IPS-20b (cell line): Measurements from ENCODE around the gene SOBP.

Experiments used
- H3K27ac ChIP-seq: one replicate; pipeline ENCODE4 v1.5.1; 2013; ENCODE audit warnings: low read length
- H3K27me3 ChIP-seq: 2 replicates; pipeline ENCODE4 v1.6.1; 2013; ENCODE audit warnings: mild to moderate bottlenecking, low read length, inconsistent platforms; ENCODE audit not compliant: insufficient read depth
- H3K36me3 ChIP-seq: 2 replicates; pipeline ENCODE4 v1.6.1; 2013; ENCODE audit warnings: low read depth, mild to moderate bottlenecking, inconsistent platforms, low read length, moderate library complexity; ENCODE audit not compliant: insufficient read depth
- H3K4me1 ChIP-seq: 2 replicates; pipeline ENCODE4 v1.6.1; 2013; ENCODE audit warnings: mild to moderate bottlenecking, control low read depth, inconsistent platforms, low read length, moderate library complexity; ENCODE audit not compliant: insufficient read depth
- H3K4me3 ChIP-seq: 2 replicates; pipeline ENCODE4 v1.5.1; 2013; ENCODE audit warnings: mild to moderate bottlenecking, low read length, inconsistent platforms
- H3K9ac ChIP-seq: 2 replicates; pipeline ENCODE4 v1.6.1; 2013; ENCODE audit warnings: low read depth, mild to moderate bottlenecking, inconsistent platforms, low read length, moderate library complexity
- H3K9me3 ChIP-seq: 2 replicates; pipeline ENCODE4 v1.6.1; 2013; ENCODE audit warnings: mild to moderate bottlenecking, low read depth, low read length, inconsistent platforms; ENCODE audit not compliant: insufficient read depth

SOBP gene

DNA sequence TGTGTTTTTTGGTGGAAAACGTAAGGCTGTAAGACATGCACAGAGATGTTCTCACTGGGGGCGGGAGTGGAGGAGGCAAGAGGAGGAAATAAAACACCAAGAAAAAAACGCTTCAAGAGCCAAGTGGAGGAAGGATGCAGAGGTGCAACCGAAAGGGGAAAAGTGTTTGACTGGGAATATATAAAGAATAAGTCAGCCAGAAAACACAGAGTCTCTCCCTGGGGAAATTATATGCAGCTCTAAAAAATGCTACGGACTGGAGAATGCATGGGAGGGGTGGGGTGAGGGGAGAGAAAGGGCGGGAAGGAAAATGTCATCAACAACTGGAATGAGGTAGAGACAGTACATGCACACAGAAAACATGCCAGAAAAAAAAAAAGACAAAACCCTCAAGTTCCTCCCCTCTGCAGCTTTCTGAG is 200.7 kb downstream of the SOBP start:
- H3K27me3 ChIP-seq: no peaks in the 10 kb centered on the region
- H3K9ac ChIP-seq: no peak overlapping the region
- no peaks in the 10 kb centered on the region for H3K36me3 ChIP-seq
- peaks cover 3% of the 10 kb centered on the region; the same call in 1 of the 2 replicates for H3K4me1 ChIP-seq
- no peak overlapping the region for H3K27ac ChIP-seq
- no peak overlapping the region for H3K4me3 ChIP-seq
- H3K9me3 ChIP-seq: no peaks in the 10 kb centered on the region; the same call in 1 of the 2 replicates

DNA sequence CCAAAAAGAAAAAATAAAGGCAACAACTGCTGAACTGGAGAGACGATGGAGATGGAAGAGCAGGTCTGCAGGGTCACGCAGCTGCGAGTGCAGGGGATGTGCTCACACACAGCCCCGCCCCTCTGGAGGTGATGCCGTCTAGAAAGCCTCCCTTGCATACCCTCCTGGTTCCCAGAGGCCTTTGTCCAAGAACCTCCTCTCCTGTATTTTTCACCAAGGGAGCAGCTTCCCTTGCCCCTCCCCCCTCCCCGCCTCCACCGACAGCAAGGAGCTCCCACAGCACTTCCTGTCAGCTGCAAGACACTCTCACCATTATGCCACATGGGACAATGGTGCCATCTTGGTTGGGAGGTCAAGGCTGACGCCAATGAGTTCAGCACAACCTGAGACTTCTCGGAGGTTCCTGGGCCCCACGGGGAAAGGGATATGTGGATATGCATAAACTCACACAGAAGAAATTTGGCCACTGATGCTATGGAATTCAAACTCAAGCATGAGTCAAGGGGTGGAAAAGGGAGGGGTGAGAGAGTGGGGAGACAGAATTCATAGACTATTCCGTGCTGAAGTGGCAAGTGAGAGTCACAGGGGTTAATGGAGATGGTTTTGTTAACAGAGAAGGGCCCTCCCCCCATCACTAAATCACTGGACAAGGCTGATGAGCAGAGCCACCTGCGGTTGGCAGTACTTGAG is 201.3 kb downstream of the SOBP start:
- no peak overlapping the region for H3K9ac ChIP-seq
- H3K9me3 ChIP-seq: no peaks in the 10 kb centered on the region; the same call in 1 of the 2 replicates
- H3K36me3 ChIP-seq: no peaks in the 10 kb centered on the region
- H3K27ac ChIP-seq: no peak overlapping the region
- H3K4me1 ChIP-seq: peaks cover 3% of the 10 kb centered on the region; the same call in 1 of the 2 replicates
- no peak overlapping the region for H3K4me3 ChIP-seq
- H3K27me3 ChIP-seq: no peaks in the 10 kb centered on the region

DNA sequence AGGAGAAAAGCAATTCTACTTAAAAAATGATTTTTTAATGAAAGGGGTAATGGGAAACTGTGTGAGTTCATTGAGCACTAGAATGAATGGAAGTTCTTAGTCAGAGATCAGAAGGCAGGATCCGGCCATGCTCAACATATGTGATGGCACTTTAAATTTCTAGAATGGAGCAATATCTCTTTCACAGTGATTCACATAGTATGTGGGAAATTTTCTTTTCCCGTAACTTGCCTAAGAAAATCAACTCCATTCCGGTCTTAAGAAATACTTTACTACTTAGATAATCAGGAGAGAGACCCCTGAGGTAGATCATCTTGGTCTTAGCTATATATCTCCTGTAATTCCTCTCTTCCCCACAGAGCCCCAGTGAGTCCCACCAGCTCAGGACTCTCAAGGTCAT is 202.4 kb downstream of the SOBP start:
- Histone ChIP-seq H3K4me3 (no peak overlapping the region), H3K9me3 (no peaks in the 10 kb centered on the region; the same call in 1 of the 2 replicates), H3K27ac (no peak overlapping the region), H3K27me3 (no peaks in the 10 kb centered on the region), H3K36me3 (no peaks in the 10 kb centered on the region), H3K9ac (no peak overlapping the region), H3K4me1 (peaks cover 3% of the 10 kb centered on the region; the same call in 1 of the 2 replicates)

DNA sequence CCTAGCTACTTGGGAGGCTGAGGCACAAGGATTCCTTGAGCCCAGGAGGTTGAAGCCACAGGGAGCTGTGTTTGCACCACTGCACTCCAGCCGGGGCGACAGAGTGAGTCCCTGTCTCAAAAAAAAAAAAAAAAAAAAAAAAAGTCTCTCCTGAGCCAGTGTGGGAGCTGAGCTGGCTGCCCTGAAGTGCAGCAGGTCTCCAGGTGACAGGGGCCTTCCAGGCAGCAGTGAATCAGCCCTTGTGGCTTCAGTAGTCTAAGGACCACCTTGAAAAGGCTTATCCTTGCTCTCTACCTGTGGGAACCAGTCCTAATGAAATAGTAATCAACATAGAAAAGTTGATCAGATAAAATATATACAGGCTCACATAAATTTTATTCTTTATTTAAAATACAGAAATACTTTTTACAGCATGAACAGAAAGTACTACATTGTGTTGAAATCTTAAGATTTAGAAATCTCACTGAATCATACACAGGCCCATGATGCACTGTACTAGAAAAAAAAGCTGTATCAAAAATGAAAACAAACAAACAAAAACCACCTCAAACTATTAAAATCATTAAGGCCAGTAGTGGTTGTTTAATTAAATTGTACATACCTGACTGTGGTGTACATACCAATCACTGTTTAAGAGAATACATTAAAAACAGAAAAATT is 205.3 kb downstream of the SOBP start:
- Histone ChIP-seq H3K9me3 (no peaks in the 10 kb centered on the region; the same call in 1 of the 2 replicates), H3K4me1 (peaks cover 8% of the 10 kb centered on the region; the same call in 1 of the 2 replicates)

DNA sequence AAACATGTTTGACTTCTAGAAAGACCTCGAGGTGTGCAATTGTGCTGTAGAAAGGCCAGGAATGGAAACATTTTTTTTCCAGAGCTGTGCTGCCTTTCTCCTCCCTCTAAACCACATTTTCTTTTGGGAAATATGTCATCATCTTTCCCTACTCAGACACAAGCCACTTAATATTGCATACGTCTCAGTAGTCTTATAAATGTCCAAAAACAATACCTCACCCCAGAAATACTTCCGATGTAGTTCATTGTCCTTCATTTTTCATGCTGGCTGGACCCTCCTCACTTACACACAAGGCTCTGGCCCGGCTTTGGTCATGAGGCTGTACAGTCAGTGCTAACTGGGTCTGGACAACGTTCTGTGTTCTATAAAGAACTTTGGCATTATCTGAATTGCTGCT is 207.8 kb downstream of the SOBP start:
- H3K27me3 ChIP-seq: no peaks in the 10 kb centered on the region
- H3K36me3 ChIP-seq: no peaks in the 10 kb centered on the region
- H3K9ac ChIP-seq: no peak overlapping the region
- H3K4me3 ChIP-seq: no peak overlapping the region
- no peaks in the 10 kb centered on the region; the same call in 1 of the 2 replicates for H3K9me3 ChIP-seq
- H3K4me1 ChIP-seq: 0 out of 2 replicates have a peak, but pooled peaks cover 5% of the 10 kb centered on the region
- no peak overlapping the region for H3K27ac ChIP-seq

More for the DNA sequence above, 205.3 kb downstream of the SOBP start:
- no peak overlapping the region for H3K27ac ChIP-seq
- no peak overlapping the region for H3K4me3 ChIP-seq
- no peaks in the 10 kb centered on the region for H3K27me3 ChIP-seq
- no peaks in the 10 kb centered on the region for H3K36me3 ChIP-seq
- H3K9ac ChIP-seq: no peak overlapping the region

DNA sequence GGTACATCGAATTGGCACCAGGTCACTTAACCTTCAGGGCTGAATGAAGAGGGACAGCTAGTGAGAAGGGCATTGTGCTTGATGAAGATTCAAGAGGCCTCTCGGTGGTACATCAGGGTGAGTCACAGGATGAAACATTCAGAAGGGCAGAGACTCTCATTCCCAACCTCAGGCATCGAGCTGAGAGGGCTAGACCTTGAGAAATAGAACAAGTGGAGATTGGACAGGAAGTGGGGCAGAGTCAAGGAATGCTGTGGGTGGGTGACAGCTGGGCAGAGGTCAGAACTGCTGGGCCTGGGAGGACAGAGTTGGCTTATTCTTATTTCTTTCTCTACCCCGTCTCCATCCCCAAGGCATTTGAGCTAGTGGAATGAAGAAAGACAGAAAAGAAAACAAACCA is 208.2 kb downstream of the SOBP start:
- Histone ChIP-seq H3K4me3 (no peak overlapping the region), H3K9me3 (no peaks in the 10 kb centered on the region; the same call in 1 of the 2 replicates), H3K27ac (no peak overlapping the region), H3K9ac (no peak overlapping the region), H3K27me3 (no peaks in the 10 kb centered on the region), H3K36me3 (no peaks in the 10 kb centered on the region), H3K4me1 (0 out of 2 replicates have a peak, but pooled peaks cover 5% of the 10 kb centered on the region)

DNA sequence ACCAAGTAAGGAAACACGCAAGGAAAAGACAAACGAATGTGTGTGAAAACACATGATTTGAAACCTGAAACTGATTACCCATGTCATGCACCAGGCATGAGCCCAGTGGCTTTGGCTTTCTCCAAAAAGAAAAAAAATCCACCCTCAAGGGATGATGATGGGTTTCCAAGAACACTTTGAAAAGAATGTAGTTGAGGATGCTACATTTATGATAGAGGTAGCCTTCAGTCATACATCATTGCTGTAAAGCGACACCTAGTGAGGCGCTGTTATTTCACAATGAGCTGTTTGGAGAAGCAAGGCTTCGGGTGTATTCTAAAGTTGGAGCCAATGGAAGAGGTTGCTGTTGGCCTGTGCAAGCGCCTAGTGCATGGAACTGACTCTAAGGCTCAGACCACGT is 209.3 kb downstream of the SOBP start:
- H3K27ac ChIP-seq: no peak overlapping the region
- H3K9ac ChIP-seq: no peak overlapping the region

DNA sequence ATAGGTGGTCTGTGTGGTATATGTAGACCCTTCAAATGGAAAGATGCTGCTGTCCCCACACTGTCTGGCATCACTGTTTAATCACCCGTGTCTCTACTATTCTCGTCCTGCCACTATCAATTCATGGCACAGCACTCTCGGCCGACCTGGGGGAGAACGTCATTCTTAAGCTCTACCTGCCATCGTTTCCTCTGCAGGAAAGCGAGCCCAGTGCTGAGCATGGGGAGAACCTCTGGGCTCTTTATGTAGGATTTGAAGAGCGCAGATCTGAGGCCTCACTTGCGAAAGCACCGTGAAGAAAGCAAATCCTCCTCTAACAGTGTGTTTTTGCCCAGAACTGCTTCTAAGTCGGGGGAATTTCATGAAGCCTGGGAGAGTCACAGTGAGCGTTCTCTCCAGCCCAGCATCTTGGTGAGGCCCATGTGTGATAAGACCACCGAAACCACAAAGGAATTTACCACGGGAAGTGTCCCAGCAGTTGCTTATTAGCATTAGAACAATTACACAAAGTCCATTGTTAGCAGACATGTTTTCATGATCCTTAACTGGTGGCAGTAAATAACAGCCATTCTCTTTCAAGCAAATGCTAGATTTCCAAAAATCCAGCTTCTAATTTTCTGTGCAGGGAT is 209.9 kb downstream of the SOBP start:
- Histone ChIP-seq H3K9me3 (no peaks in the 10 kb centered on the region), H3K36me3 (no peaks in the 10 kb centered on the region), H3K27ac (no peak overlapping the region), H3K4me1 (0 out of 2 replicates have a peak, but pooled peaks cover 5% of the 10 kb centered on the region), H3K27me3 (no peaks in the 10 kb centered on the region), H3K9ac (no peak overlapping the region; the same call in 1 of the 2 replicates), H3K4me3 (no peak overlapping the region)

More for the DNA sequence above, 209.3 kb downstream of the SOBP start:
- no peak overlapping the region for H3K4me3 ChIP-seq
- H3K4me1 ChIP-seq: 0 out of 2 replicates have a peak, but pooled peaks cover 5% of the 10 kb centered on the region
- no peaks in the 10 kb centered on the region for H3K27me3 ChIP-seq
- H3K36me3 ChIP-seq: no peaks in the 10 kb centered on the region
- H3K9me3 ChIP-seq: no peaks in the 10 kb centered on the region; the same call in 1 of the 2 replicates

DNA sequence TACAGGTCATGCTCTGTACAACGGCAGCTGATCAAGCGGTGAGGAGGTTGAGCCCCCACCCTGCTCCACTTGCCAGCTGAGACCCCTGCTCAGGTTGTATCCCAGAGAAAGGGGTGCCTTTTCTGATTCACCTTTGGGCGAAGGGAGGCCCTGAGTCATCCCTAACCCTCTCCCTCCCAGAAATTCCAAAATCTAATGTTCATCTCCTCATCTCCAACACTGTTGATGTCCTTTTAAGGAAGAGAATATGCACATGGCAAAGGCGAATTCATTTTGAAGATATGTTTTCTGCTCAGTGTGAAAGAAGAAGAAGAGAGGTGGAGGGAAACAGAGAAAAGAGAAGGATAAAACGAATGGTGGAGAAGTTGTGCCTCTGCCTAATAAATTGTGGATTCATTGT is 213.7 kb downstream of the SOBP start:
- Histone ChIP-seq H3K4me1 (0 out of 2 replicates have a peak, but pooled peaks cover 5% of the 10 kb centered on the region), H3K36me3 (no peaks in the 10 kb centered on the region), H3K27me3 (no peaks in the 10 kb centered on the region), H3K4me3 (no peak overlapping the region), H3K27ac (no peak overlapping the region), H3K9ac (no peak overlapping the region), H3K9me3 (no peaks in the 10 kb centered on the region)

DNA sequence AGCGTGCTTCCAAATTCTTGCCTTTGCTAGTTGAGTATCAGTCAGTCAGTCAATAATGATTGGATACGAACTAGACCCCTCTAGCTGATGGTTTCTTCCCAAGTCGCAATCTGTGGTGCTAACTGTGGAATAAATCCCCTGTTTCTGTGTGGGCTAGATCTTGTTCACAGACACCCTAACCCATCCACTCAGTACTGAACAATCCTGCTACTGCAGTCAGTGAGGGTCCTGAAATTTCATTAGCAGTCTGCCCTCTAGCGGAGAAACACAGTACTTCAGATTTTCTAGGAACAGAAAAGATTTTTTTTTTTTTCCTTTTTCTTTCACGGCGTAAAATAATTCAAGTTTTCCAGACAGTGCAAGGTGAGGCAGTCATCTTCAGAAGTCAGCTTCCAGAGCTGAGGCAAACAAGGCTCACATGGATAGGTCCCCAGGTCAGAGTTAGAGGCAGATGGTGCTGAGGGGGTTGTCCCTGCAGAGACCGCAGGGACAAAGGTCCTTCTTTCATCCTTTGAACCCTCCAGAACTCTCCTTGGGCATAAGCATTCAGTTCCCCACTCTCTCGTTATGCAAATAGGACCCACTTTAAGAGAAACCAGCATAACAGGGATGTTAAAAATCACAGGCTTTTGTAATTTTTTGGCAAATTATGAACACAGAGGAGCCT is 214.6 kb downstream of the SOBP start:
- H3K9ac ChIP-seq: no peak overlapping the region
- H3K27me3 ChIP-seq: no peaks in the 10 kb centered on the region
- no peak overlapping the region for H3K27ac ChIP-seq
- H3K36me3 ChIP-seq: no peaks in the 10 kb centered on the region
- H3K4me3 ChIP-seq: no peak overlapping the region
- H3K4me1 ChIP-seq: 0 out of 2 replicates have a peak, but pooled peaks cover 5% of the 10 kb centered on the region
- no peaks in the 10 kb centered on the region for H3K9me3 ChIP-seq

DNA sequence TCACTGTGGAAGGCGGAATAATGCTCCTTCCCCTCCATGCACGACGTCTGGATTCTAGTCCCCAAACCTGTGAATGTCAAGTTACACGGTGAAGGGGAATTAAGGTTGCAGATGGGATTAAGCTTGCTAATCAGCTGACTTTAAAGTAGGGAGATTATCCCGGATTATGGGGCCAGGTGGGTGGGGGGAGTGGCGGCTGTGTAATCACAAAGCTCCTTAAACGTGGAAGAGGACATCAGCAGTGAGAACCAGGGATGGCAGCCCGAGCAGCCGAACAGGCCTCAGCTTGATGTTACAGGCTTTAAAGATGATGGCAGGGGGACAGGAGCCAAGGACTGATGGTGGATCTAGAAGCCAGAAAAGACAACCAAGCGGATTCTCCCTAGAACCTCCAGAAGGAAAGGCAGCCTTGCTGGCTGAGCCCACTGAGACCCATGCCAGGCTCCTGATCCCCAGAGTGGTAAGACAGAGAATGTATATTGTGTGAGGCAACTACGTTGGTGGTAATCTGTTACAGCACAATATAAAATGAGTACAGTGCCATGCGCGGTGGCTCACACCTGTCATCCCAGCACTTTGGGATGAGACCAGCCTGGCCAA is 216.7 kb downstream of the SOBP start:
- Histone ChIP-seq H3K4me3 (no peak overlapping the region), H3K27ac (no peak overlapping the region), H3K4me1 (no peaks in the 10 kb centered on the region)

More for the DNA sequence above, 216.7 kb downstream of the SOBP start:
- Histone ChIP-seq H3K9ac (no peak overlapping the region), H3K36me3 (no peaks in the 10 kb centered on the region), H3K9me3 (no peaks in the 10 kb centered on the region), H3K27me3 (no peaks in the 10 kb centered on the region)
